Measurements from ENCODE around the gene FHAD1.

GRCh38 chr1:15273274-15273673, 26.3 kb downstream of the FHAD1 start:
- TF ChIP-seq CTCF (IDR thresholded peaks at IDR 0.05; ENCODE audit: low read length) (no peak), EZH2 (IDR thresholded peaks at IDR 0.05; ENCODE audit: borderline replicate concordance, low read length) (no peak)

All from OCI-LY1 (cell line).